HTERT RPE-1 (cell line): ENCODE data around the gene C18orf63.
"Not testable (repeated sequence)": the region's sequence is repeated elsewhere in the genome, so short reads cannot be mapped to it uniquely, and the experiment has no call there.

Source experiments
- in situ Hi-C: fragments of 300-500 bp; cut with MboI; formaldehyde crosslinking; loops from 4 replicates; pipeline ENCODE4 v1.14.3; 2020; ENCODE audit warnings: low sequenced_read_pairs

Gene C18orf63

GRCh38 chr18:74286106-74286855 is 29.4 kb upstream of the C18orf63 start:
- in situ Hi-C loops: no loop called here

GRCh38 chr18:74286856-74287255 is 28.8 kb upstream of the C18orf63 start:
- in situ Hi-C loops: no loop called here

- in situ Hi-C loops: no loop called here
Observed at GRCh38 chr18:74288041-74288440, 27.6 kb upstream of the C18orf63 start.

GRCh38 chr18:74288730-74289129 is 26.9 kb upstream of the C18orf63 start:
- in situ Hi-C loops: no loop called here

GRCh38 chr18:74289137-74289536 is 26.5 kb upstream of the C18orf63 start:
- in situ Hi-C loops: no loop called here

- in situ Hi-C loops: no loop called here
Observed at GRCh38 chr18:74290021-74290420, 25.6 kb upstream of the C18orf63 start.

- in situ Hi-C loops: no loop called here
Observed at GRCh38 chr18:74290794-74291471, 24.7 kb upstream of the C18orf63 start.

- in situ Hi-C loops: no loop called here
Observed at GRCh38 chr18:74291472-74291770, 24.2 kb upstream of the C18orf63 start.

- in situ Hi-C loops: no loop called here
Observed at GRCh38 chr18:74291771-74292540, 23.7 kb upstream of the C18orf63 start, which contains the start of gene CYB5A. TSS of gene CYB5A (minus strand) at chr18:74291963. CDS start at chr18:74291875, 88 bp downstream.

- in situ Hi-C loops: no loop called here
Observed at GRCh38 chr18:74292541-74292858, 23.1 kb upstream of the C18orf63 start.

GRCh38 chr18:74292982-74293381 is 22.7 kb upstream of the C18orf63 start:
- in situ Hi-C loops: not testable (repeated sequence)

- in situ Hi-C loops: no loop called here
Observed at GRCh38 chr18:74294526-74294925, 21.1 kb upstream of the C18orf63 start.

GRCh38 chr18:74299162-74299561 is 16.5 kb upstream of the C18orf63 start:
- in situ Hi-C loops: no loop called here

GRCh38 chr18:74299746-74300145 is 15.9 kb upstream of the C18orf63 start:
- in situ Hi-C loops: no loop called here

GRCh38 chr18:74303306-74303705 is 12.3 kb upstream of the C18orf63 start:
- in situ Hi-C loops: no loop called here

GRCh38 chr18:74303936-74304335 is 11.7 kb upstream of the C18orf63 start:
- in situ Hi-C loops: no loop called here

- in situ Hi-C loops: no loop called here
Observed at GRCh38 chr18:74310411-74310810, 5.2 kb upstream of the C18orf63 start.

GRCh38 chr18:74311000-74311399 is 4.6 kb upstream of the C18orf63 start:
- in situ Hi-C loops: no loop called here

GRCh38 chr18:74314759-74315463 is 728 bp upstream of the C18orf63 start:
- in situ Hi-C loops: no loop called here

- in situ Hi-C loops: no loop called here
Observed at GRCh38 chr18:74316257-74317170, 875 bp downstream of the C18orf63 start.
